Measurements from ENCODE around the gene THUMPD3.
A peak's percentile ranks its signal among the peaks of the same experiment; 100 is the strongest.

The THUMPD3 gene

GRCh38 chr3:9362731-9363530, at the start of gene THUMPD3:
Gene THUMPD3 (plus strand): TSS chr3:9363054. CDS start chr3:9365069, 2,015 bp downstream.
- TF ChIP-seq CTCF (IDR thresholded peaks at IDR 0.05; ENCODE audit: insufficient read depth, low read depth, low read length, missing control alignments), result no peak
- peak within 1 kb of the TSS; percentile 57 for H3K4me3 ChIP-seq (ENCODE audit: low read depth, low read length)
- DNase-seq (ENCODE audit: low read depth), result peak; percentile 96

GRCh38 chr3:9314796-9315195, 48.1 kb upstream of the THUMPD3 start:
- no peak for TF ChIP-seq CTCF (IDR thresholded peaks at IDR 0.05; ENCODE audit: insufficient read depth, low read depth, low read length, missing control alignments)
- H3K4me3 ChIP-seq (ENCODE audit: low read depth, low read length), result no peak overlapping the region
- DNase-seq (ENCODE audit: low read depth), result no peak

GRCh38 chr3:9316881-9317361, 45.9 kb upstream of the THUMPD3 start:
- no peak for DNase-seq (ENCODE audit: low read depth)
- no peak overlapping the region for H3K4me3 ChIP-seq (ENCODE audit: low read depth, low read length)
- TF ChIP-seq CTCF (IDR thresholded peaks at IDR 0.05; ENCODE audit: insufficient read depth, low read depth, low read length, missing control alignments), result no peak

- no peak for TF ChIP-seq CTCF (IDR thresholded peaks at IDR 0.05; ENCODE audit: insufficient read depth, low read depth, low read length, missing control alignments)
- DNase-seq (ENCODE audit: low read depth), result no peak
- no peak overlapping the region for H3K4me3 ChIP-seq (ENCODE audit: low read depth, low read length)
Measured at GRCh38 chr3:9322780-9323179, 40.1 kb upstream of the THUMPD3 start.

GRCh38 chr3:9324944-9325343, 37.9 kb upstream of the THUMPD3 start:
- DNase-seq (ENCODE audit: low read depth), result peak; percentile 14
- no peak overlapping the region for H3K4me3 ChIP-seq (ENCODE audit: low read depth, low read length)
- TF ChIP-seq CTCF (IDR thresholded peaks at IDR 0.05; ENCODE audit: insufficient read depth, low read depth, low read length, missing control alignments), result no peak

GRCh38 chr3:9327578-9327977, 35.3 kb upstream of the THUMPD3 start:
- DNase-seq (ENCODE audit: low read depth), result no peak
- no peak for TF ChIP-seq CTCF (IDR thresholded peaks at IDR 0.05; ENCODE audit: insufficient read depth, low read depth, low read length, missing control alignments)
- H3K4me3 ChIP-seq (ENCODE audit: low read depth, low read length), result no peak overlapping the region
